HG03045 (cell line): ENCODE data around the gene CACNB3.
A peak's percentile ranks its signal among the peaks of the same experiment; 100 is the strongest.
"Not testable (repeated sequence)": the region's sequence is repeated elsewhere in the genome, so short reads cannot be mapped to it uniquely, and the experiment has no call there.

Experiments used
- ATAC-seq: cut with Tn5 transposase; IDR thresholded peaks from one replicate; pipeline ENCODE4 v1.9.1; 2021; ENCODE audit warnings: mild to moderate bottlenecking, moderate library complexity; ENCODE audit not compliant: unreplicated experiment

The CACNB3 gene

GRCh38 chr12:48852734-48853688, 34.7 kb downstream of the CACNB3 start:
- ATAC-seq = no peak

- ATAC-seq = no peak
Observed at GRCh38 chr12:48854488-48854887, 36.2 kb downstream of the CACNB3 start.

GRCh38 chr12:48854932-48855331, 36.6 kb downstream of the CACNB3 start:
- not testable (repeated sequence) for ATAC-seq

- ATAC-seq = no peak
Observed at GRCh38 chr12:48856379-48856778, 38.1 kb downstream of the CACNB3 start.

GRCh38 chr12:48857278-48857994, 39.1 kb downstream of the CACNB3 start:
- ATAC-seq = no peak

- ATAC-seq = no peak
Observed at GRCh38 chr12:48858043-48858442, 39.7 kb downstream of the CACNB3 start.

GRCh38 chr12:48859607-48860006, 41.3 kb downstream of the CACNB3 start:
- ATAC-seq = no peak

GRCh38 chr12:48860236-48860635, 41.9 kb downstream of the CACNB3 start:
- ATAC-seq = not testable (repeated sequence)

GRCh38 chr12:48861111-48861510, 42.8 kb downstream of the CACNB3 start:
- ATAC-seq = no peak

GRCh38 chr12:48862760-48863159, 44.5 kb downstream of the CACNB3 start:
- no peak for ATAC-seq

GRCh38 chr12:48863291-48863690, 45.0 kb downstream of the CACNB3 start:
- ATAC-seq = no peak

- ATAC-seq = peak; percentile 95
Observed at GRCh38 chr12:48865281-48866051, 47.2 kb downstream of the CACNB3 start, which contains the start of gene RND1. TSS of gene RND1 (minus strand) at chr12:48865870. CDS start at chr12:48865767, 103 bp downstream.

GRCh38 chr12:48866052-48866711, 47.9 kb downstream of the CACNB3 start:
- ATAC-seq = peak; percentile 31

- no peak for ATAC-seq
Observed at GRCh38 chr12:48868451-48868850, 50.2 kb downstream of the CACNB3 start.

GRCh38 chr12:48869191-48869590, 50.9 kb downstream of the CACNB3 start:
- no peak for ATAC-seq

- ATAC-seq = no peak
Observed at GRCh38 chr12:48873096-48873495, 54.8 kb downstream of the CACNB3 start.

- not testable (repeated sequence) for ATAC-seq
Observed at GRCh38 chr12:48873534-48873933, 55.2 kb downstream of the CACNB3 start.

- ATAC-seq = no peak
Observed at GRCh38 chr12:48875944-48876515, 57.7 kb downstream of the CACNB3 start.
